ENCODE data around the gene PSME1.

PSME1 gene

GRCh38 chr14:24147761-24148428, 11.9 kb downstream of the PSME1 start:
- DNase-seq = no peak

DNA sequence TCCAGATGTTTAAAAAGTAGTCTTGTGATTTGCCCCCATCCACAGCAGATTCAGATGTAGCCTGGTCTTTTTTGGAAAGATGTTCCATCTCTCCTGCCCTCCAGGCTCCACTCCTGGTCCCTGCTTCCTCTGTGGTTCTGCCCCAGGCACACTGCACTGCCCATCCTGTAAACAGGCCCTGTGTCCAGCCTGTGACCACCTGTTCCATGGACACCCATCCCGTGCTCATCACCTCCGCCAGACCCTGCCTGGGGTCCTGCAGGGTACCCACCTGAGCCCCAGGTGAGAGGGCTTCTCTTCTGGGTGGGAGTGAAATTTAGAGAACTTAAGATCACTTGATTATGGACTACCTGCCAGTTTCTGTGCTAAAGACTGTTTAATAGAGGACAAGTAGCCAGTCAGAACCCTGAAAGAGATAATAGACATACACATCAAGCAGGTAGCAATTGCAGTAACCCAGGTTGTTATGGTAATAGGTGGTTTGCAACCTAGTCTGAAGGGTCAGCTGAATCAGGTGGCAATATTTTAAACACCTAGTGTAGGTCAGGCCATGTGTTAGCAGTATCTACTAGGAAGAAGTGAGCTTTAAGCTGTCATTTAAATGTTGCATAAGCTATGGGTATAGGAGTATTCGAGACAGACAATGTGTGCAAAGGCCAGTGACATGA, 13.4 kb downstream of the PSME1 start:
- no peak for DNase-seq

GRCh38 chr14:24150061-24150460, 14.1 kb downstream of the PSME1 start:
- DNase-seq = no peak

DNA sequence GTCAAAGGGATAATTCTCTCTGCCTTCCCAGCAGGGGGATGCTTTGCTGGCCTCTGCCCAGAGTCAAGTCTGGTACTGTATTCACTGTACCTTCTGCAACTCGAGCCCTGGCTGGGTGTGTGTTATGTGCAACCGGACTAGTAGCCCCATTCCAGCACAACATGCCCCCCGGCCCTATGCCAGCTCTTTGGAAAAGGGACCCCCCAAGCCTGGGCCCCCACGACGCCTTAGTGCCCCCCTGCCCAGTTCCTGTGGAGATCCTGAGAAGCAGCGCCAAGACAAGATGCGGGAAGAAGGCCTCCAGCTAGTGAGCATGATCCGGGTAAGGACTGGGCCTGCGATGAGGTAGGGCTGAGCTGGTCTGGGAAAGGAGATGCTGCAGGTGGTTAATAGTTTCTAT, 14.6 kb downstream of the PSME1 start:
- DNase-seq = no peak

DNA sequence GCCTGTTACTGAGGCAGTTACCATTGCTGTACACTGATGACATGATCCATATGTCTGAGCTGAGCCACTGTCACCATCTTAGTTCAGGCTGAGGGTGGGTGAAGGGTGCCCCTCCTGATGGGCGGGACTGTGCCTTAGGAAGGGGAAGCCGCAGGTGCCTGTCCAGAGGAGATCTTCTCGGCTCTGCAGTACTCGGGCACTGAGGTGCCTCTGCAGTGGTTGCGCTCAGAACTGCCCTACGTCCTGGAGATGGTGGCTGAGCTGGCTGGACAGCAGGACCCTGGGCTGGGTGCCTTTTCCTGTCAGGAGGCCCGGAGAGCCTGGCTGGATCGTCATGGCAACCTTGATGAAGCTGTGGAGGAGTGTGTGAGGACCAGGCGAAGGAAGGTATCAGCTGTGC, 15.0 kb downstream of the PSME1 start:
- DNase-seq = no peak

GRCh38 chr14:24151404-24152080, 15.5 kb downstream of the PSME1 start:
- no peak for DNase-seq

DNA sequence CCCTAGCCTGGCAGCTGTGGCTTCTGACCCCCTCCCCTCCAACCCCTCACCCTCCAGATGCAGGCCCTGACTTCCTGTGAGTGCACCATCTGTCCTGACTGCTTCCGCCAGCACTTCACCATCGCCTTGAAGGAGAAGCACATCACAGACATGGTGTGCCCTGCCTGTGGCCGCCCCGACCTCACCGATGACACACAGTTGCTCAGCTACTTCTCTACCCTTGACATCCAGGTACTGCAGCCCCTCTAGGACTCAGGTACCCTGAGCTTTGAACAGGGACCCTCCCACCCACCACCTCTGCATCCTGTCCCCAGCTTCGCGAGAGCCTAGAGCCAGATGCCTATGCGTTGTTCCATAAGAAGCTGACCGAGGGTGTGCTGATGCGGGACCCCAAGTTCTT, 19.1 kb downstream of the PSME1 start:
- no peak for DNase-seq

DNA sequence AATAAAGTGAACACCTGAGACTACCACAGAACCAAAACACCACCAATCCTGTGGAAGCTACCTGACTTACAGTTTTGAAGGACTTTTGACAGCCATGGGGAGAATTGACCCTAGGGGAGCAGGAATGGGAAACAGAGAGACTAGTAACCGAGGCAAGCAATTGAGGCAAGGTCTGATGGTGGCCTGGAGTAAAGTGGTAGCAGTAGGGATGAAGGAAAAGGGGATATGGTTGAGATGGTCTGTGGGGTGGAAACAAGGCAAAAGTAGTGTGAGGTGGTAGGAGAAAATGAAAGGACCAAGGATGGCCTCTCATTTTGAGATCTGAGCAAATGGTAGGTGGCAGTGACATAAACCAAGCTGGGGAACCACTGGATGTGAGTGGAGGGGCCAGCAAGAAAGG, 20.8 kb downstream of the PSME1 start:
- no peak for DNase-seq

GRCh38 chr14:24157331-24157730, 21.3 kb downstream of the PSME1 start:
- no peak for DNase-seq

DNA sequence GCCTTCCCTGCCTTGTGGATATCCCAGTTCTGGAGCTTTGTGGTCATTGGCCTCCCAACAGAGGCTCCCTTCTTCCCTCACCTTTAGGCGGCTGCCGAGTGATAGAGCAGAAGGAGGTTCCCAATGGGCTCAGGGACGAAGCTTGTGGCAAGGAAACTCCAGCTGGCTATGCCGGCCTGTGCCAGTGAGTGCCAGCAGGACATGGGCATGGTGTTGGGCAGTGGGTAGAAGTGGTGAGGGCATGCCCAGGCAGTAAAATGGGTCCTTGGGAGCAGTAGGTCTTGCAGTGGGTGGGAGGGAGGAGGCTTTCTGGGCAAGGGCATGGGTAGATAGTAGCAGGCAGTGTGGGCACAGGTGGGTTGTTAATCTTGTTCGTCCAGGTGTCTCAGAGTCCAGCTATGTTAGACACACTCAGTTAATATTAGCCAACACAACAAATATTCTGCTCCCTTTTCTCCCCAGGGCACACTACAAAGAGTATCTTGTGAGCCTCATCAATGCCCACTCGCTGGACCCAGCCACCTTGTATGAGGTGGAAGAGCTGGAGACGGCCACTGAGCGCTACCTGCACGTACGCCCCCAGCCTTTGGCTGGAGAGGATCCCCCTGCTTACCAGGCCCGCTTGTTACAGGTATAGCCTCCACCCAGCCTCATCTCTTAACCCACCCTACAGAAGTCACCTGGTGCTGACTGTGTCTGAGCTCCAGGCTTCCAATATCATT, 23.9 kb downstream of the PSME1 start:
- no peak for DNase-seq

- DNase-seq = no peak
Measured at GRCh38 chr14:24160499-24160849, 24.5 kb downstream of the PSME1 start.

DNA sequence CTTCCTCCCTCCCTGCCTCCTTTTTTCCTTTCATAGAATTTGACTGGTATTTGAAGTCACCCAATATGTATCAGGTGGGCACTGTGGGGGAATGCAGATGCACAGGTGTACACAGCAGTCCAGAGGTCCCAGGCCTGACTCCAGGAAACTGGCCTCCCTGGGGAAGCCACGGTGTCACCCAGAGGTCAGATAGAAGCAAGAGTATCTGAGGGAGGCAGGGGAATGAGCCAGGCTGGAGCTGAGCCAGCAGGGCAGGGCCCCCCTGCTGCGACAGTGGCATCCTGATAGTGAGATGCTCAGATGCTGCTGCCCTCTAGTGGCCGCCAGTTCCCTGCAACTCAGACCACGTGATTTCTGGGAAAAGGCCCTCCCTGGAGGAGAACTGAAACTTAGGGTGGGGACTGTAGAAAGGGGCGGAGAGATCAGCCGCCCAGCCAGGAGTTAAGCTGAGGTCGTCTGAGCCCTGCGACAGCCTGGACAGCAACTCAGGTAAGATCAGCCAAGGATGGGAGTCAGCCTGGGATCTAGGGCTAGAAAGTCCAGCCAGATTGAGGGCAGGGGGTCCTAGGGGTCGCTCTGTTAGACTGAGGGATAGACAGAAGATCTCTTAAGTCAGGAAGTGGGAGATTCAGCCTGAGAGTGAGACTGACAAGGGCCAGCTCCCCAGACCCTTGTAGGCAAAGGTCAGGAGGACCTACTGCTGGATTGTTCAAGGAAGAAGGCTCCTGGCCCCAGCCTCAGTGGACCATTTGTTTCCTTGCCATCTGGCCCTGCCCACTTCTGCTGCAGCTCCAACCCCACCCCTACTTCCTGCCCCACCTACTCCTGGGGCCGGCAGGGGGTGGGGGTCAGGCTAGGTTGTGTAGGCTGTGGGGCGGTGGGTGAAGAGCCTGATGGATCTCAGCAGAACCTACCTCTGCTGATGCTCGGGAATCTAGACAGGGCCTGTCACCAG, 25.1 kb downstream of the PSME1 start, which contains the start of gene IRF9:
IRF9 (plus strand) TSS at position 416 of the 955 bp plus-strand sequence. CDS start 880 bp downstream, outside the sequence.
- peak; percentile 99 for DNase-seq

DNA sequence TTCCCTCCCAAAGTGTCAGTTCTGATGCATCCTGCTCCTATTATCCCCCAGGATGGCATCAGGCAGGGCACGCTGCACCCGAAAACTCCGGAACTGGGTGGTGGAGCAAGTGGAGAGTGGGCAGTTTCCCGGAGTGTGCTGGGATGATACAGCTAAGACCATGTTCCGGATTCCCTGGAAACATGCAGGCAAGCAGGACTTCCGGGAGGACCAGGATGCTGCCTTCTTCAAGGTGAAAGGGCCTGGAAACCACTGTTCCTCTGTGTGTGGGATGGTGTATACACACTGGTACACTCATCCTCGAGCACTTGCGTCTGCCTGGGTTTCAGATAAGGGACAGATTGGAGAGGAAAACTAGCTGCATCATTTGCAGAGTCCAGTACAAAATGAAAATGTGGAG, 26.1 kb downstream of the PSME1 start:
- DNase-seq = no peak

- DNase-seq = no peak
Measured at GRCh38 chr14:24164518-24164991, 28.6 kb downstream of the PSME1 start.

DNA sequence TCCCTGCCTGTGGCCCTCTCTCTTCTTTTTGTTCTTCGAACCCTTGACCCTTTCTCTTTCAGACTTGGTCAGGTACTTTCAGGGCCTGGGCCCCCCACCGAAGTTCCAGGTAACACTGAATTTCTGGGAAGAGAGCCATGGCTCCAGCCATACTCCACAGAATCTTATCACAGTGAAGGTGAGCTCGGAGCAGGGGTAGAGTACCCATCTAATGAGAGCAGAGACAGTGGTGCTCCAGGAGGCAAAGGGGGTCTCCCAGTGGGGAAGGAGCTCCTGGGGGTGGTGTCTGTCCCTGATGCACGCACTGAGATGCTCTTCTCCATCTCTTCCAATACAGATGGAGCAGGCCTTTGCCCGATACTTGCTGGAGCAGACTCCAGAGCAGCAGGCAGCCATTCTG, 29.8 kb downstream of the PSME1 start:
- no peak for DNase-seq

DNA sequence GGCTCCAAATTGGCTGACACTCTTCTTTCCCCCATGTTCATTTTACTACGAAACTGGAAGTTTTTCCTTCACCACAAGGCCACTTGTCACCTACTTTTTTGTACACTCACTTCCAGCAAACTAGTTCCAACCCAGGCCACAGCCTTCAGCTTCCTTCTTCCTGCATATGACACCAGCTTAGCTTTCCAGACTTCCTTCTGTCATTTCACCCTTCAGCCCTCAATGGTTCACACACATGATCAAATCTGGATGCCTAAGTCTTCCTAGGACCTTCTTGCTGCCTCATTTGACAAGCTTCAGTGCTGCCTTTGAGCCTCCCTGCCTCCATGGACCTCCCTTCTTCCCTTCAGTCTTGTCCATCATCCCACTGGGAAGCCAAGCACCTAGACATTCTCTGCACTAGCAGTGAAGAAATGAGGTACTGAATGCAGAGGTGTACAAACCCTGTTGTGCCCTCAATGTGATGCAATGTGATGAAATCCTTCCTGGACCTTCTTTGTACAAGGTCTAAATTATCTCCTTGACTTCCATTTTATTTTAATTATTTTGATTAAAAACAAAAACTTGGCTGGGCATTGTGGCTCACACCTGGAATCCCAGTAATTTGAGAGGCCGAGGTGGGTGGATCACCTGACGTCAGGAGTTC, 31.6 kb downstream of the PSME1 start:
- no peak for DNase-seq

GRCh38 chr14:24171422-24172260, 35.6 kb downstream of the PSME1 start, which contains the start of gene REC8:
TSS of gene REC8 (plus strand) at chr14:24172080. CDS start at chr14:24172553, 473 bp downstream.
- peak; percentile 73 for DNase-seq

- no peak for DNase-seq
Measured at GRCh38 chr14:24172261-24172860, 36.4 kb downstream of the PSME1 start.

- no peak for DNase-seq
Measured at GRCh38 chr14:24172871-24173281, 36.9 kb downstream of the PSME1 start.

GRCh38 chr14:24176599-24176998, 40.6 kb downstream of the PSME1 start:
- no peak for DNase-seq
